GM11168 (cell line): ENCODE data around the gene GRHPR.

Experiments
- in situ Hi-C: fragments of 300-500 bp; cut with MboI; formaldehyde crosslinking; loops from one replicate; pipeline ENCODE4 v1.12.0; 2022; ENCODE audit warnings: low sequenced_read_pairs; ENCODE audit not compliant: unreplicated experiment

GRHPR gene

DNA sequence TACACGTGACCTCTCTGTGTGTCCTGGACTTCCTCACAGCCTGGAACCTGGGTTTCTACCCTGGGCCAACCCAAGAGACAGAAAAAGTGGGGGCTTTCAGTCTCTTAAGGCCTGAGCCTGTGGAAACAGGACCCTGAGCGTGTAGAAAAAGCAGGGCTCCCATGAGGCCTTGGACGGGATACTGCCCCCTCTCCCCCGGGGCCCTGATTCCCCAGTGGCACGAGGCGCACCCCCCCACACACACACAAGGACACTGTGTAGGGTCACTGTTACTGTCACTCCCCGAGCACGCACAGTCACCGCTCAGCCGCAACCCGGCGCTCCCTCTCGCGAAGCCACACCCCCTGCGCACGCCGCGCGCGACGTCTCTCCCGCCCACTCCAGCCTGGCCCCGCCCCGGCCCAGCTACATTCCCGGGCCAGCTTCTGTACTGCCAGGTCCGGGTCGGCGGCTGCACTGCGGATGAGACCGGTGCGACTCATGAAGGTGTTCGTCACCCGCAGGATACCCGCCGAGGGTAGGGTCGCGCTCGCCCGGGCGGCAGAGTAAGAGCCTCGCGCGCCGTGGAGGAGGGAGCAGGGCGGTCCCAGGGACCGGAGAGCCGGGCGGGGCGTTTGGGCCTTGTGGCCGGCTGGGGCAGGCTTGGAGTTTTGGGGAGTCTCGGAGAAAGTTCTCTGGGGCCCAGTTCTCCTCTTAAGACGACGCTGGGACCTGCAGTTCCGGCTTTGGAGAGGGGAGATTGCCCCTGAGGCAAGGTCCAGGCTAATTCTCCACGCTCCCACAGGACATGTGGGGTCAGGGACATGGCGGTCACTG is at the start of gene GRHPR:
GRHPR (plus strand) TSS at position 408 of the 816 bp plus-strand sequence; CDS start at position 463, 55 bp downstream.
- in situ Hi-C loops, result no loop called here

DNA sequence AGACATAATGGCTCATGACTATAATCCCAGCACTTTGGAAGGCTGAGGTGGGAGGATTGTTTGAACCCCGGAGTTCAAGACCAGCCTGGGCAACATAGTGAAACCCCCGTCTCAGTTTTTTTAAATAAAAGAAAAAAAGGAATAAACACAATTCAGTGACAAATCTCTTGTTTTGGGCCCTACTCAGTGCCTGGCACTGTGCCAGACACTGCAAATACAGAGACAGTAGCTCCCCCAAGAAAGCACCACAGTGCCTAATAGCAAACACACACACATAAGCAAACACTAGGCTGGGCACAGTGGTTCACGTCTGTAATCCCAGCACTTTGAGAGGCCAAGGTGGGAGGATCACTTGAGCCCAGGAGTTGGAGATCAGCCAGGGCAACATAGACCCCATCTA is 49.7 kb upstream of the GRHPR start:
- in situ Hi-C loops, result no loop called here

DNA sequence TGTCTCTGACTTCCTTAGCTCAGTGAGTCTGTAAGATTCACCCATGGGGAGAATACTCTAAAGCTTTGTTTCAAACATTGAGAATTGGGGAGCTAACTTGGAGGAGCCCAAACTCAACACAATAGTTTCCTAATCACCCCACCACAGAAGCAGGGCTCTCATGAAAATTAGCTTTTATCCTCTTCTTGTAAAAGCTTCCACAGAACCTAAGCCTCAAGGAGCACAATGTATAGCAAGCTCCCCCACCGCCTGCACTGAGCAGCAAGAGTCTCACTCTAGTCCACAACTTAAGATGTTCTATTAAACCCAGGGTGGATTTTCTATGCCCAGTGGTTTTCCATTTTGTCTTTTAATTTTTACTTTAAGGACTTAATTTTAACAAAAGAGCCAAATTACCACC is 48.9 kb upstream of the GRHPR start:
- in situ Hi-C loops, result no loop called here

DNA sequence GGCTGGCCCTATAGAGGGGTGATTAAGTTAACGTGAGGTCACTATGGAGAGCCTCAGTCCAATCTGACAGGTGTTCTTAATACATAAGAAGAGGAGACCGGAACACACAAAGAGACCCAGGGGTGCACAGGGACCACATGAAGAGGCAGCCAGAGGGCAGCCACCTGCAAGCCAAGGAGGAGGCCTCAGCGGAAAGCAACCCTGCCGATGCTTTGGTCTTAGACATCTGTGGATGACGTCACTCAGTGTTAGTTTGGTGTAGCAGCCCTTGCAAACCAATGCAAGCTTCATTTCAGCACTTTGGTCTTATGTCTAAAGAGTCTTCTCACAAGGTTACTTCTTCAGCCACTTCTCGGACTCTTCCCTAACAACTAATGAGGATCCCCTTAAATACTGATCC is 47.6 kb upstream of the GRHPR start:
- in situ Hi-C loops, result no loop called here

- in situ Hi-C loops, result no loop called here
These were observed 44.5 kb upstream of the GRHPR start for GRCh38 chr9:37377688-37378612.

DNA sequence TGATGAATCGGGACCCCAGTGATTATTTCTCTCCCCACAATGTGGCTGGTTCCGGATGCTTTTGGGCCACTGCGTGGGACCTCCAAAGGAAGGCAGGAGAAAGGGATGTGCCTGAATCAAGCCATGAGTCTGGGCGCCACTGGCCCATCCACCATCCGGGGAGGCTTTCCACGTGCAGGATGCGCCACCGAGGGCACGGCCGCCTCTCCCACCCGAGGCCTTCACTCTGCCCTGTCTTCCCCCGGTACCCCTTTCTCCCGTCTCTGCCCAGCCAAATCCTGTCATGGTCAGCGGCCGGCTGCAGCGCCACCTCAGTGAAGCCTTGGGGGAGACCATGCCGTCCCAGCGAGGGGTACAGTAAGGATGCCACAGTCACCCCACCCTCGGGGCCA is 43.9 kb upstream of the GRHPR start:
- in situ Hi-C loops, result no loop called here

DNA sequence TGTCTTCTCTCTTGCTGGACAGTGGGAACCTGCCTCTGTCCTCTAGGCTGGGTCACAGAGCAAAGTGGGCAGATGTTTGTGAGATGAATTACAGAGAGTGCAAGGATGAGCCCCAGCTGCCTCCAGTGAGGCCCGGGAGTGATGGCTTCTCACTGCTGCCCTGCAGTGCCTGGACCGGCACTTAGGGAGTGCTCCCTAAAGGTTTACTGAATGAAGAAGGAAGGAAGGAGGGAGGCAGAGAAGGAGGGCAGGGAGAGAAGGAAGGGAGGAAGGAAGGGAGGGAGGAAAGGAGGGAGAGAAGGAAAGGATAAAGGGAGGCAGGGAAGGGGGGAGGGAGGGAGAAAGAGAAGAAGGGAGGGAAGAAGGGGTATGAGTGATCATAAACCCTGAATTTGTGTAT is 42.7 kb upstream of the GRHPR start:
- in situ Hi-C loops, result no loop called here

DNA sequence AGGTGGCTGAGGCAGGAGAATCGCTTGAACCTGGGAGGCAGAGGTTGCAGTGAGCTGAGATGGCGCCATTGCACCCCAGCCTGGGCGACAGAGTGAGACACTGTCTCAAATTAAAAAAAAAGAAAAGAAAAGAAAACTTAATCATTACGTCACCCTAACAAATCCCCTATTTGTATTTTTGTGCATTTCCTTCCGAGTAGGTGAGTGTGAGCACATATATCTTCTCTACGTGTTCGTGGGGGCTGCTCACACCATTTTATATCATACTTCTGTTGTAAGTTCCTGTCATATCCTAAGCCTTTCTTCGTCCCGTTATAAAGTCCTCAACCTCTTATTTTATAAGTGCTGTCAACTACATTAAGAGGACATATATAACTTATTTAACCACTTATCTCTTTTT is 41.9 kb upstream of the GRHPR start:
- in situ Hi-C loops, result no loop called here

DNA sequence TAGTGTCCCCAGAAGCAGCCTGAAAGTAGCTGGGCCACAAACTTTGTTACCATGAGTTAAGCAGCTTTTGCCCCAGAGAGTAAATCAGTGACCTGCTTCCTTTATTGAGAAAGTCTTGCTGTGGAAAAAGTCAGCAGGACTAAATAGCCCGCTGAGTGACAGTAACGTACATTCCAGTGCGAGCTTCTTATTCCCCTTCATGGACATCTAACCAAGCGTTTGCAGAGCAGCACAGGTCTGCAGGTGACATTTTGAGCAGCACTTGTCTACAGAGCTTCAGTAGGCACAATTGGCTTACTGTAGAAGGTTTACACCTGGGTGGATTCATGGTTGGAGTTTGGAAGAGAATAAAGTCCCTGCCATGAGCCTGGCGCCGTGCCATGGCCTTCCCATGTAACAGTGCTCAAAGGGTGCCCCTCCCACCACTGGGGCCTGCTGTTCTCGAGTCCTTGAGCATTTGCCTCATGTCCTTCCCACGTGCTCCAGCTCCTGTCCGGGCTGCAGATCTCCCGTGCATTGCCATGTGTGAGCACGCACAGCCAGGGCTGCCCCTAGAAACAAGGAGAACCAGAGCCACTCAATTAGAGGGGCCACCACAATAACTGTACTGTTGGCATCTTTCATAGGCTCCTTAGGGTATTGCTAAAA is 41.3 kb upstream of the GRHPR start:
- in situ Hi-C loops, result no loop called here

DNA sequence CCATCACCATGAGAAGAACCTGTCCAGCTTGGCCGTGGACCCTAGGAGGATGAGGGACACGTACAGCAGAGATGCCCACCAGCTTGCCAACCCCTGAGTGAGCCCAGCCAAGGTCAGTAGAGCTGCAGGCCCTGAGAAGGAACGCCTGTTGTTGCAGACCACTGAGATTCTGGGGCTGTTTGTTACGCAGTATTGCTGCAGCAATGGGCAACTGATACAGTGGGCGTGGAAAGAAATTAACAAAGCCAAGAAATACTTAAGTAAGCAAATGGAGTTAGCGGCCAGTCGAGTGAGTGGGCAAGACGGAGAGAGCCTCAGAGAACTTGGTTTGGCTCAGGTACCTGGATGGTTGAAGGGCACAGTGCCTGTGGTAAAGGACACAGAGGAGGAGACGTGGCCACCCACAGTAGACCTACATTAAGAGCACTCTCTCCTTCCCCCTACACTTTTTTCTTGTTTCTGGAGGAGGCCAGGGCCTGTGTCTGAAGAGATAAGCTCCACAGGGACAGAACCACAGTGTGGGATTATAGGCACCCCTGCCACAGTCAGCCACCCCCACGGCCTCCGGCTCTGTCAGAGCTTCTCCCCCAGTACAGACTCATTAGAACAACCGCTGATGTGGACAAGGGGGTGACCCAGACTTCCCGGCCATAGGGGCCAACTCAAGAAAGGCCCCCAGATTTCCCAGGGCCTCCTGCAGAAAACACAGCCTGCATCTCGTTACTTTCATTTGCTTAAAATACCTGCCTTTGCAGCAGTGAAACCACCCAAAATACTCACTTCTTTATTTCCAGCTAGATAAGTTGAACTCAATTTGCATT is 40.1 kb upstream of the GRHPR start:
- in situ Hi-C loops, result no loop called here

DNA sequence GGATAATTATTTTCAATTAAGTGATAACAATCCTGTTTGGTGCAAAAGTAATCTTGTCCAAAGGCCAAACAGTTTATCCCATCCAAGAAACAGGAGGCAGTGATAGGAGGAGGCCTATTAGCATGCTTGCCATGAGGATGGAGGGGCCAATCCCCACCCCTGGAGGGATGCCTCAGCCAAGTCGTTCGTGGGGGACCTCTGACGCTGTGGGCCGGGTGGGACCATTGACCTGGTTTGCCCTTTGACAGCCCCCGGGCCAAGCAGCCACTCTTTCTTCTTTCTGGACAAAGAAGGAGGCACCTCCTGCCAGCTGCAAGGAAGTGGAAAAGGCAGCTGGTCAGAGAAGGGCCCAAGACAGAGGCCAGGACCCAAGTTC is 39.5 kb upstream of the GRHPR start:
- in situ Hi-C loops, result no loop called here

- in situ Hi-C loops, result no loop called here
These were observed 39.1 kb upstream of the GRHPR start for GRCh38 chr9:37383393-37383792.

DNA sequence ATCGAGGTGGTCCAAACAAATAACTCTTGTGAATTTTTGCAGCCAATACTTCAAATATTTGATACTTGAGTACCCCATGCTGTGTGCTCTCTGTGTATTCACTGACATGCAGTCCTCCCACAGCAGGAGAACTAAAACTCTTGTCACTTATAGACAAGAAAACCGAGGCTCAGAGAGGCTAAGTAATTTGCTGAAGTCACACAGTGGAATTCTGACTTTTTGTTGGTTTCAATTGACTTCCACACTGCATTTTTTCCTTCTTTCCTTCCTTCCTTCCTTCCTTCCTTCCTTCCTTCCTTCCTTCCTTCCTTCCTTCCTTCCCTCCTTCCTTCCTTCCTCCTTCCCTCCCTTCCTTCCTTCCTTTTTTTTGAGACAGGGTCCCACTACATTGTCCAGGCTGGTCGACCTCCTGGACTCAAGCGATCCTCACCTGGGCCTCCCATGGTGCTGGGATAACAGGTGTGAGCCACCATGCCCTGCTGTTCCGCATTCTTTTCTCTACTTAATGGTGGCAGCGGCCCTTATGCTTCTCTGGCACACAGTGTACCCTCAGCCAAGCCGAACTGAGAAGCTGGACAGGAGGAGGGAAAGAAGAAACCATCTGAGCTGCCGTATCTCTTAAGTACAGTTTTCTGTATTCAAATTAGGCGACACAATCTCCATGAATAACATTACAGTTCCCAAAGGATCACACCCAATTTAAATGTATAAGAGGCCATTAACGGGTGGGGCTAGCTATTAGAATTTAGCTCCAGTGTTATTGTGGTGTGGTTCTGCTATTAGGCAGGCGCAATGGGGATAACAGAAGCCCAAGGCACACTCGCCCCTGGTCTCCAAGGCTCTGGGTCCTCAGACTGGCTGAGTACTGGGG is 38.4 kb upstream of the GRHPR start:
- in situ Hi-C loops, result no loop called here

DNA sequence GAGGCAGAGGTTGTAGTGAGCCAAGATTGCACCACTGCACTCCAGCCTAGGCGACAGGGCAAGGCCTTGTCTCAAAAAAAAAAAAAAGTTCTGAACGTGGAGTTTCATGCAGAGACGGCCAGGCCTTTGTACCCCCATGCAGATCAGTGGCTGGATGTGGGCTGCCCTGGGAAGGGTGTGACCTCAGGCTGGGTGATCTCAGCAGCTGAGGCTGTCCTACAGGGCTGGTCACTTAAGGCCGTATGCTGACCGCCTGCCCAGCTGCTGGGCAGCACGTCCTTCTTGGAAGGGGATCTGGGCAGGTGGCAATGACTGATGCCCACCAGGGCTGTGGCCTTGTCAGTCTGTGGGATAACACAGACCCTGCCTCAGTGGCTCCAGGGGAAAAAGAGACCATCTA is 37.2 kb upstream of the GRHPR start:
- in situ Hi-C loops, result no loop called here

GRCh38 chr9:37386988-37387387 is 35.5 kb upstream of the GRHPR start:
- in situ Hi-C loops, result no loop called here

DNA sequence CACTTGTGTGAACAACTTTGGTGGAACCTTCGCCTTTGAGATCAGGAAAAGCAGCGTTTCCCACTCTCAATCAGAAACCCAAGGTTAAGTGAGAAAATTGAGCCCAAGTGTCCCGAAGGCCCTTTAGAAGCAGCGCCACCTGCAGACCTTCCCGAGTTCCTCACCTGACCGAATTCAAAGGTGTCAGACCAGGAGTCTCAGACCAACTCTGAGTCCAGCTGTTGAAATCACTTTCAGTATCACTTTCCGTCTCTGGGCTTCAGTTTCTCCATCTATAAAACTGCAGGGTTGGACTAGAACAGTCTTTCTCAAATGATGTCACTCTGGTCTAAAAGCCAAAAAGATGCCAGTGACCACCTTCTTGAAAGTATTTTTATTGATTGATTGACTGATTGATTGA is 31.7 kb upstream of the GRHPR start:
- in situ Hi-C loops, result no loop called here

DNA sequence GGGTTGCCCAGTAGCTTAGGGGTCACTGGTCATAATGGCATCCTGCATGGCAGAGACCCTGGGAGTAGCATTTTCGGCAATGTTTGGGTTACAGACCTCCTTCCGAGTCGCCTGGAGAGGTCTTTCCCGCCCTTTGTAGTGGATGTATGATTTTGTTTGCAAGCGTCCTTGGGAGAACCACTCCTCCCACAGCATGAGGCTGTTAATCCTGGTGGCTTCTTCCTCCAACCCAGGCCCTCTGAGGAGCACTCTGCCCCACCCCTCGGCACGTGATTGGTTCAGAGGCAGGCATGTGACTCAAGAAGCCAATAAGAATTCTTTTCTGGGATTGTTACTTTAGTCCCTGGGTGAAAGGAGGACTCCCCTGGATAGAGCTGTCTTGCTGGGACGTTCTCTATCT is 30.2 kb upstream of the GRHPR start:
- in situ Hi-C loops, result no loop called here

- in situ Hi-C loops, result no loop called here
These were observed 27.3 kb upstream of the GRHPR start for GRCh38 chr9:37395229-37395628.

DNA sequence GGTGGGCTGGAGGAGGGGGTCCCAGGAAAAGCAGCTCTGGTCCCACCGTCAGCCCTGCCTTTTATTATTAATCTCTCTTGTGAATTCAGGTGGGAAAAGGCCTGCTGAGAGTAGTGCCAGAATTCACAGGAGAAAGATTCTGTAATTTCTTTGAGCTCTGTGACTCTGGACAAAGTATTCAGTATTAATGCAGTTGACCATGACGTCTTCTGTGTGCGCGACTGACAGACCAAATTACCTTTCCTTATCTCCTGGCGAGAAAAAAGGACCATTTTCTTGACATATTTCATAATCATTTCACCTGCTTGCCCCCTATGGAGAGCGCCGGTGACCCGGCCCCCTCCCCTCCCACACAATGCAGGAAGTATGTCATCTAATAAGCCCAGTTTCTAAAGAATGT is 26.8 kb upstream of the GRHPR start:
- in situ Hi-C loops, result no loop called here
